ENCODE measurements around the gene GALM.

GALM gene

GRCh38 chr2:38778687-38779082 lies 112.8 kb downstream of the GALM start:
- DNase-seq = no peak

DNA sequence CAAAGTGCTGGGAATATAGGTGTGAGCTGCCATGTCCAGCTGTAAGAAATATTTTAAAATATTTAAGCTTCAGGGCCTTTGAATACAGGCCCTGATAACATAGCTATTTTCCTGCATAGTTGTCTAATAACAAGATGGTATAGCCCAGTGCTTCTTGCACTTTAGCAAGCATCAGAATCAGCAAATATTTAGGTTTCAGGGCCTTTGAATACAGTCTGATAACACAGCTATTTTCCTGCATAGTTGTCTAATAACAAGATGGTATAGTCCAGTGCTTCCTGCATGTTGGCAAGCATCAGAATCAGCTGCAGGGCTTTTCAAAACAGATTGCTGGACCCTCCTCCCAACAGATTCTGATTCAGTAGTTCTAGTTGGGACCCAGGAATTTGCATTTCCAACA lies 117.7 kb downstream of the GALM start:
- DNase-seq = no peak
